Measurements from ENCODE around the gene WEE2.

WEE2 gene

DNA sequence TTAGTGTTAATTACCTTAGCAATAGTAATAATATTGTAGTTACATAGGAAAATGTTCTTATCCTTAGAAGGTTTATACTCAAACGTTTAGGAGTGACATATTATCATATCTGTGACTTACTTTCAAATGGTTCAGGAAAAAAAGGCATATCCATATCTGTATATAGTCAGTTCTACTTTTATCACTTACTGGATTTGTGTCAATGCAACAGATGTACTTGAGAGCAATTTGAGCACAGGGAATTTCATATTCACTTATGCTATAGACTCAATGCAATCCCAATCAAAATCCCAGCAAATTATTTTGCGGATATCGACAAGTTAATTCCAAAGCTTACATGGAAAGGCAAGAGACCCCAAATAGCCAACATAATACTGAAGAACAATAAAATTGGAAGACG is 16.2 kb upstream of the WEE2 start:
- no peak for DNase-seq

DNA sequence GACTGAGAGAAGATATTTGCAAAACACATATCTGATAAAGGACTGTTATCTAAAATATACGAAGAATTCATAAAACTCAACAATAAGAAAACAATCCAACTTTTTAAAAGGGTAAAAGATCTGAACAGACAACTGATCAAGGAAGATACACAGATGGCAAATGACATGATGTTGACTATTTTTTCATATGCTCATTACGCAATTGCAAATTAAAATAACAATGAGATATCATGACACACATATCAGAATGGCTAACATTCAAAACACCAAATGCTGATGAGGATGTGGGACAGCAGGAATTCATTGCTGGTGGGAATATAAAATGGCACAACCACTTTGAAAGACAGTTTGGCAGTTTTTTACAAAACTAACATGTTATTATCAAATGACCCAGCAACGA is 15.1 kb upstream of the WEE2 start:
- no peak for DNase-seq

DNA sequence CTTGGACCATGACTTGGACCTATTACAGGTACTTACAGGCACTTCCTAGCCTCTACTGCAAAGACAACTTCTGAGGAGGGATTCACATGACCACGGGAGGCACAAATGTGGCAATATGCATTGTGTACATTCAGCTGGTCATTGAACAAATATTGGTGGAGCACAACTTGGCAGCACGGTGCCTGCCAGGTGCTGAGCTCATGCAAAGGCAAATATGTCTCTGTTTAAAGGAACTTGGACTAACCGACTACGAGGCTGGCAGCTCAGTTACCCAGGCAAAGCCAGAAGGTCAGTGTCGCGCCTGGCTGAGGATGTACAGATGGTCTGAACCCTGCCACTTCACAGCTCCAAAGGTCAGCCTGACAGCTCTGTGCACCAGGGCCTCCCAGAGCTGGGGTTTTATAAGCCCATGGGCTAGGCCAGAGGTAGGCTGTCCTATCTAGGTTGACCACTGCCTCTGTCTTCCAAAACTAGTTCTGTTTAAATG is 12.3 kb upstream of the WEE2 start:
- no peak for DNase-seq

DNA sequence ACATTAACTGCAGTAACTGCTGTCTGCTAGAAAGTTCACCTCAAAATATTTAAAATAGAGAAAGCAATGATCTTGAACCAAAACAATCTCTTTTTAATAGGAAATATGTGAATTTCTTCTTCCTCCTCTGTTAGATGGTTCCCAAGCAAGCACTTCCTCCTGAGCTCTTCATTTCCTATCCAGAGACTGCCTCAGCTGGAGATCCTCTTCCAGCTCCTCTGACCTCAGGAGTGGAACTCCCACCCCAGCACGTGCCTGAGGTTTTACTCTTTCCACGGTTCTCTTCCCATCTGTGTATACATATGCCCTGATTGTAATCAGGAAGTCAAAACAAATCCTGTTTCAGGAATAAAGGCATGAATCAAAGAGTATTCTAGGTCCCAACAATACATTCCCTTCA is 11.8 kb upstream of the WEE2 start:
- DNase-seq, result no peak

DNA sequence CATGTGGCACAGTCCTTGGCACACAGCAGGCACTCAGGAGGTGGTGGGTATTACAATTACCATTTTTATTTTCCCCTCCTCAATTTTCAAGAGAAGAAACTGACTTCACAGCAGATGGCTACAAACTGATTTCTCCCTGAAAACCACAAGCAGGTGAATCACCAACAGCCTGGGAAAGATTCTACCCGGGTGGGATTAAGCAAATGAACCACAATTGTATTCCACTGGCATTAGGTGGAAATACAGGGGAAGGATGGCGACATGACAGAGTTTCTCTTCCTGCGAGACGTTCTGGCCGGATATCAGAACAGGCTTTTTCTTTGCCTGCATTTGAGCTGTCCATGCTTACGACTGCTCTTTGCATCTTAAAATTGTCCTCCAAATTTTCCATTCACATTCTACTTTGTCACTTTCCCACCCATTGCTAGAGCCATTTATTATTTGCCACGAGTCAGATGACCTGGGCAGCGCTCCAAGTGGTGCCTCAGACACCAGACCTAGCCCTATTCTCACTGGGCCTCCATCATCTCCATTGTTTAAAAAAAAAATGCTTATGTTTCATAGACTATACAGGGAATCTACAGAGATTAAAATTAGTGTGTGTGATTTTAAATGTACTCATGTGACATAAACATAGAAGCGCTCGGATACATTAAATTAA is 10.8 kb upstream of the WEE2 start:
- no peak for DNase-seq

DNA sequence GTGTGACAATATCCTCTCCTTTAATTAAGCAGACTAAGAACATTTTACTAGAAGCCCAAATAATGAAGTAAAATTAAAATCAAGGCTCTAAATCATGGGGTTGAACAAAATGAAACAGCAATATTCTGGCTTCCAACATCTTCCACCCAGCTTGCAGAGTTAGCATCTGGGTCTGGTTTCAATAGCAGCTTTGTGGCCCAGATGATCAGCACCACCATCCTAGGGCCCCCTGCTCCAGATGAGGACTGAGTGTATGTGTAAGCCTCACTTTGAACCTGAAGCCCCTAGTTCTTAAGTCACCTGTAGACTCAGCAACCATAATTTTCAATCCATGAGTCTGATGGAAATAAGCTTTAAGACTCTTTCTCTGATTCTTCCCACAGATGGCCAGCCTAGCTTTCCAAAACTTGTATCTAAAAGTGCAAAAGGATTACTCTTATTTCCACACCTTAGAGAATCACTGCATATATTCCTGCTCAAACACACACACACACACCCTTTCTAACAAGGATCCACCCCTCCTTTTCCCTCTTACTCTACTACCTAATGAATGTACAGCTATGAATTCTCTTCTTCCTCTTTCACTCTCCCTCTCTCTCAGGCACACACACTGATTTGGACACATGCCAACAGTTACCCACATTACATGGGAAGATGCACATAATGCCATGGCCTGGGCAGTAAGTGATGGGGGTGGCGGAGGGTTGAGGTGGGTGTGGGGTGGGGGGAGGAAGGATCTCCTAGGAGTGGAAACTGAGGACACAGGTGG is 9.7 kb upstream of the WEE2 start:
- no peak for DNase-seq

DNA sequence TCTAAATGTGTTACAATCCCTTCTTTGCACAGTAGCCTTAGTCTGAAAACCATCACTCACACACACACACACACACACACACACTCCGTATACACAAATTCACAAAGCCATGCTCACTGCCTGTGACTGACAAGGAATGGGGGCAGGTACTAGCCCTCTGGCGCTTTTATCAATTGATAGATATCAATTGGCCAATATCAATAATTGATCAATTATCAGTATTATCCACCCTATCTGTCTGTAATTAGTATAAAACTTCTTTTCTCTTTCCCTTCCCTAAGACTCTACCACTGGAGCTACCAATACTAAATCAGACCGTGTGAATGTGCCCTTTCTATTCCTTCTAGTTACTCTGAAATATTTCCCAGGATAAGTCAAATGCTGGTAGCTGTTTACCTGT is 8.3 kb upstream of the WEE2 start:
- DNase-seq, result no peak

DNA sequence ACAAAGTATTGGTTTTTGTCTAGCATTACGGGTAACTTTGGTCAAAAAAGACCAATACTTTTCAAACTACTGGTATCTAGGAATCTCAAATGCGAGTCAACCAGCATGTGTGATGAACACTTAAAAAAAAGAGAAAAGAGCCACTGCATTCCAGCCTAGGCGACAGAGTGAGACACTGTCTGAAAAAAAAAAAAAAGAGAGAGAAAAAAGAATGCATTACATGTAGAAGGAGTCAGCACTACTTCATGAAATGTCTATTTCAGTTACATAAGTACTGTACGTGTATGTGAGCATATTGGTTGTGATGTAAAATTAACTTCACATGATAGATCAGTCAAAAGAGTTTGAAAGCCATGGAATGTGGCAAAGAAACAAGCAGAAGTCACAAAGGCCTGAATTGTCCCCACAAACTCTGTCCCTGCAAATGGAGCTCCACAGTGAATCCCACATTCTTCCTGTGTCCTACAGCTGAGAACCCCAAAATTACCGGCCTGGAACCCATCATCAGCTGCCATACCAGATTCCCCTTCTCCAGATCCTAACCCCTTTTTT is 7.8 kb upstream of the WEE2 start:
- no peak for DNase-seq

DNA sequence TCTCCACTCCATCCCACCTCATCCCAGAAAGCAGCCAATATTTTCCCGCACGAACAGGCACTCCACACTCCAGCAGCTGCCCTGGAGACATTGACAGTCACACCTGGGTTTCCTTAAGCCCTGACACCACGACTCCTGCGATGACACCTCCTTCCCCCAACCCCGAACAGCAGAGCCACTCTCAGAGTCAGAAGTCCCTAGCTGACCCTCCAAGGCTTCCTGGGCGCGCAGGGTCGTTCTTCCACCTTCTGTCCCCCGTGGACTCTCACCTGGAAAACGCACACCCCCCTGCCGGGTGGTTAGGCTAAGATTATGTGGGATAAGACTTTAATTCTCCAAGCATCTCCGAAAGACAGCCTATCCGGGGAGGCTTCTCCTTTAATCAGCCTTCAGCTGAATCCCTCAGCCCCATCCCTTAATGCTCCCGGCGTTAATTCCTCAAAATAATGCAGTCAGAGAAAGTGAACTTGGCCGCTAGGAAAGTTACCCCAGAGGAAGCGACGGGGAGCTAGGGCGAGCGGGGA is 7.2 kb upstream of the WEE2 start:
- DNase-seq, result no peak

DNA sequence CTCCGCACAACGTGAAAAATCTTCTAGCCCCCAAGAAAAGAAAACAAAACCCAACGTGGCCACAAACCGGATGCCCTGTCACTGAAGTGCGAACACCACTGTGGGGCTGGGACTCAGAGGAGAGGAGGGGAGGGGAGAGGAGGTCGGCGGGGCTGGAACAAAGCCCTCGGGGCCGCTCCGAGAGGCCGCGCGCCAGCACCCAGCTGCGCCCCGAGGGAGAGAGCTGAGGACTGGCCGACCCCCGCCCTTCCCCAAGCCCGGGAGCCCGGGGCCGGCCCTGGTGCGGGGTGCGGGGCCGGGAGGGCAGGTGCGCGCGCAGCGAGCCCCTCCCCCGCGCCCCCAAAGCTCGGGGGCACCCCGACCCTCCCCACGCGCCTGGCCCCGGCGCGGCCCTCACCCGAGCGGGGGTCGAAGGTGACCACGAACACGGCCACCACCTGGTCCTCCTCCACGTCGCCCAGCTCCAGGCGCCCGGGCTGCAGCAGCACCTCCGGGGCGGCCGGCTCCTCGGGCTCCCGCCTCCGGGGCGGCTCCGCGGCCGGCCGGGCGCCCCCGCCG is 6.6 kb upstream of the WEE2 start:
- peak; percentile 77 for DNase-seq

DNA sequence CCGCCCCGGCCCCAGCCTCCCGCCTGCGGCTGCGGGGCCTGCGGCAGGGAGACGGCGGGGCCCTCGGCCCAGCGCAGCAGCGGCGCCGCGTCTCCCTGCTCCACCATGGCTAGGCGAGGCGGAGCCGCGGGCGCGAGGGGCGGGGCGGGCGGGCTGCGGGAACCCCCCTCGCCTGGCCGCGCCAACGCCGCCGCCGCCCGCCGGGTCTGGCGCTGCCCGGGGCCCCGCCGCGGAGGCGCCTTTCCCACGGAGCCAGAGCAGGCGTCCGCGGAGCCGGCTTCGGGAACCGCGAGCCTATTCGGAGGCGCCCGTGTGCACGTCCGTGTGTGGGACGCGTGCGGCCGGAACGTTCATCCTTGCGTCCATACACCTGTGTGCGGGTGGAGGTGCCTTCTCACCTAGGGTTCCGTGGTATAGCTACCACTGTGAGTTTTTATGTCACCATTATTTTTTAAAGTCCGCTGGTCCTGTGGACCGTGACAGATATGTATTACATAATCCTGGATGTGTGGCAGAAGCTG is 6.0 kb upstream of the WEE2 start, which contains the start of gene DENND11:
TSS of gene DENND11 (minus strand) at position 120 of the 521 bp plus-strand sequence. CDS start at position 107, 13 bp downstream.
- DNase-seq, result peak; percentile 72

DNA sequence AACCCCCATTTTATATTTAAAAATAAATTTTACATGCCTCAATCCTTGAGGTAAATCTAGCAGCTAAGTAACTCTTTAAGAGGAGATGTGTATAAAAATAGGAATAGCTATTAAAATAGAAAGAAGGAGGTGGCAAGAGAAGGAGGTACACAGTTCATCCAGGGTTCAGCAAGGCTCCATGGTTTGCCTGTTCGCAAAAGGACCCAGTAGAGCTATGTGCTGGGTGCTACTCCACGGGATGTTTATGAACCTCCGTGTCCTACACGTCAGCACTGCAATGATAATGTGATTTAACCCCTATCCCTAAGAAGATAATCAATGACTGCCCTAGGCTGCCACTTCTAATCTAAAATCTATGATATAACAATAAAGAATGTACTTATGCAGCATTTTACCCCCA is 5.3 kb upstream of the WEE2 start:
- DNase-seq, result no peak

DNA sequence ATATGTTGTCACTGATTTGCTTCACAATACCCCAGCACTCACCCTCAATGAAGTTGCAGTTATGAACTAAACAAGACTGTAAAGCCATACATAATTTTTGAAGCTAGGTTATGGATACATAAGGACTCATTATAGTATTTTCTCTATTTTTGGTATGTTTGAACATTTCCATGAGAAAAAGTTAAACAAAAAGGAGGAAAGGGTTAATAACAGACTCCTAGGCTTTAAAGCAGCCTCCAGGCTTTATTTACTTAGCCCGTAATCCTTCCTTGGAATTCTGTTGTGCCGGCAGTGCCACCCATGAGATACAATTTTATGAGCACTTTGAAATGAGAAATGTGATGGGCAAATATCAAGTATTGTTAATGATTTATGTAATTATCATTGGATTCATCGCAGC is 4.0 kb upstream of the WEE2 start:
- no peak for DNase-seq

DNA sequence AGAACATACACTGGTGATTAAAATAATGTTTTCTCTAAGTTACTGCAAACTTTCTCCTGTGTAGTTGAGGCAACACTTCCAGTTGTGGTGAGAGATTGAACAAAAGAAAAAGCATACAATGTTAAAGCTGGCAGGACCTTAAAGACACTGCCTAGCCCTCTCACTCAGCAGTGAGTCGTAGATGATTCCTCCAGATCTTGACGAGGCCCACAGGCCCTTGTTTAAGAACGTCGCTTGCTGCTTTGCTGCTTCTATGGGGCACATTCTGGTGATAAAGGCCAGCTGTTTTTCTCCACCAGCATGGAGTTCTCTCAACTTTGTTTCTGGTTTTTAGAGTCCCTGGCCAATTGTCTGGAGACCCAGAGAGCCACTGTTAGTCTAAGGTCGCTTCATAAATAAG is 3.4 kb upstream of the WEE2 start:
- no peak for DNase-seq

DNA sequence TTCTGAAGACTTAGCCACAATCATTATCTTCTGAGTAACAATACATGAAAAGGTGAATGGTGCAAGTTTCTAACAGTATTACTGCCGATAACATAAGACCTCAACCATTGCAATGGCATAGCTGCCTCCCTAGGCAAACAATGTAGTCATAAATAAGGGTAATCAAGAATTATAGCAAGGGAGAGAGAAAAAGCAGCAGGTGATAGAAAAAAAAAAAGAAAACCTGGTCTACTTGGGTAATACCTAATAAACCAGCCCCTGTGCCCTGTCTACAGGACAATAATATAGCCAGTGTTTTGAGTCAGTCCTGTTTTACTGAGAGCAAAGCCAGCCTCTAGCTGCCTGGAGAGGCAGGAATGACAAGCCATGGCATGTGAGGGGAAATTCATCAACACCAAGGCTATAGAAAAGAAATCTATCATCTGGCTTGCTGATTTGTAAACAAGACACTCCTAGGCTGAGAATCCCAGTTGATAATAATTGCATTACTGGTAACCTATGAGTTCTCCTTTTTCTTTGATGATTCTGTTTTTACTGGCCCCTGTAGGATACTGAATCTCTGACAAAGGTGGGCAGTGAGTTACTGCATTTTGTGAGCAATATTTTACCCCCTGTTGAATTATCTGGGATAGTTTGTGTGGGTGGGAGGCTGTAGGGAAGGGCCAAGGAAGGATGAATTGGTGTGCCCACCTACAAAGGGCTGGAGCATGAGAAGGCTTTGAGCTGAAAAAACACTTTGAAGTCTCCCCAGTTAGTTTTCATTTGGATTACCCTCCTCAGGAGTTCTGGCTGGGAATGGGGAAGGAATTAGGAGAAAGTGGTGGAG is 1.7 kb upstream of the WEE2 start:
- DNase-seq, result no peak

DNA sequence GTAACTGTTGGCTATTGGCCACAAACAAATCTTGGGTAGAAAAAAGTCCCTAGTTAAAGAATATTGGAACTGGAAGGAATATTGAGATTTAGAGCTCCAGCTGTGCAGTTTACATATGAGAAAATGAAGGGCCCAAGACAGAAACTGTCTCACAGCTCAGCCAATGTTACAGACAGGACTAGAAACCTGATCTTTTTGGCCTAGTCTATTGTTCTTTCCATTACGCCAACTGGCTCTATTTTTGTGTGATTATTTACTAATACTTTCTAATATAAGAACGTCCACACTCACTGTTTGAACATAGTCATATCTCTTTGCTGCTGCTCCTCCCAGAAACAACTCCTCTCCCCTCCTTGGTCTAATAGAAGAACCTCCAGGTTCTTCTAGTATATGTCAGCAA is 1.2 kb downstream of the WEE2 start:
- DNase-seq, result no peak

DNA sequence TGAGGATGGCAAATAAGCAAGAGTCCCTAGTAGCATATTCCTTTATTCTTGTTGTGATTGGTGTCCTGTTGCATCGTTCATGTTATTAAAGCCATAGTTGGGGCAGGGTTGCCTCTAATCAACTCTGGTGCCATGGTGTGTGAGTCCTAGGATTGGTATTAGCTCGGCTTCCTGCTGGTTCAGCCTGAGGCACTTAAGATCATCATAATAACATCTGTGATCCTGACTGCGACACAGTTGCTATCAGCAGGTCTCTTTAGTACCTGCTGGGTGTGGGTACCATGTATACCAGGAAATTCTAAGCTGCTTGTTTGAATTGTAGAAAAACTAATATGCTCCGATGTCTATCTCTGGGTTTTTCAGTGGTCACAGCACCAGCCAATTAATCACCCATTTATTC is 1.6 kb downstream of the WEE2 start:
- DNase-seq, result no peak

DNA sequence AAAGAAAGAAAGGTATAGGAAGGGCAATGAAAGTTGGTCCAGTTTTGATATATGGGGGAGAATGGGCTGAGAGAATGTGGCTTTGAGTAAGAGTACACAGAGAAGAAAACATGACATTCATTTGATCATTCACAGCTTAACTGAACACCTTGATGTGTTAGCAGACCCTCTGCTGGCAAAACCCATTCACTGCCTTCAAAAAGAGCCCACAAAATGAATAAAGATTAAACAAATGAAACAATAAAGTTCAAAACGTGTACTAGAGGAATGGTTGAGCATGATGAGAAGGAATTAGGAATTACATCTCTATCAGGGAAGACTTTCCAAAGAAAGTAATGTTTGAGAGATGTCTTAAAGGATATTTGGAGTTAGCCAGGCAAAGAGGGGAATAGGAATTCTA is 2.1 kb downstream of the WEE2 start:
- no peak for DNase-seq

DNA sequence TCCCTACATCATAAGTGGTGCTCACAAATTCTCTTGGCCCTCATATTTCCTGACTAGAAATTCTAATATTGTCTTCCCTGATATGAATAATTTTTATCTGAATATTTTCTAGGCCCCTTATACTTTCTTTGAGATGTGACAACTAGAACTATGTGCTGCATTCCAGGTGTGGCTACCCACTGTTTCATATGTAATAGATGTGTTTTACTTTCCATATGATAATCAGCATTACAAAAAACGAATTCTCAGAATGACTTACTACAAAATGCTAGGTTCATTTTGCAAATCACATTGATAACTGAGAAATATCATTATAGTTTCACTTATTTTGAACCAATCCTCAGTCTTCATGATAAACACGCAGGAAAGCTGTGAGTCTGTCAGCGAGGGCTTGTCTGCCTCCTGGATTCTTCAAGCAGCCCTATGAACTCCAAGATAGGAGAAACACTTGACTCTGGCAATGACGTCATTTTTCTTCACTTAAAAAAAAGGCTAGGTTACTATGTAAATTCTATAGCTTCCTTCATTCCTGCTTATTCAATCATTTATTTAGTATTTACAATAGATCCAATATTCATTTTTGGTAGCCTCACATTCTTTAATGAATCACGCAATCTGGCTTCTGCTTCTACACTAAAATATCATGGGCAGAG is 4.6 kb downstream of the WEE2 start:
- DNase-seq, result no peak

DNA sequence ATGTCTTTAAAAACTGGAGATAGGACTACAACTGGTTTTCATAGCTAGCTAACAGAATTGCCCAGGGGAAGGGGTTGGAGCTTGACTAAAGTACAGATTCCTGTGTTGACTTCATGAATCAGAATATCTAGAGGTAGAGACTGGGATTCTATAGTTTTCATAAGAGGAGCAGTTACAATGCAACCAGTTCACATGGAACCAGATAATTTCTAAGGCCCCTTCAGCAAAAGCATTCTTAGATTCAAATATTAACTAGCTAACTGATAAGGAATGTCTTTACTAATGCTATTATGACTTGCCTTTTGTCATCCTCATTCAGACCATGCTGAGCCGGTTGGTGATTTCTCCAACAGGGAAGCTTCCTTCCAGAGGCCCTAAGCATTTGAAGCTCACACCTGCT is 5.7 kb downstream of the WEE2 start:
- DNase-seq, result no peak

DNA sequence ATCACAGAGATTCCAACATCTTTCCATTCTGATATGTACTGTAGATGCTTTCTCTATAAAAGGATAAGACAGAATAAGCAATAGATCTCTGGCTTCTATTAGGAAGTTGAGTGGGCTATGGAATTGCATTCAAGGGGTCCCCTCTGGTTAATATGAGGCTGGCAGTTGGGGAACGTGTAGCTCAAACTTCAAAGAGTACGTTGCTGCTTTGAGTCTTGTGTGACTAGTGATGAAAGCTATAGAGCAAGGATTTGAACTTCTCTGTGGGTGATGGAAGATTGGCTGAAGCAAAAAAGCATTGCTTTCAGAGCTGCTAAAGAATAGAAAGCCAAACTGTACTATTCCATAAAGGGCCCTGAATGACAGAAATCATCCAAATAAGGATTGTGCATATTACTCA is 6.4 kb downstream of the WEE2 start:
- no peak for DNase-seq

DNA sequence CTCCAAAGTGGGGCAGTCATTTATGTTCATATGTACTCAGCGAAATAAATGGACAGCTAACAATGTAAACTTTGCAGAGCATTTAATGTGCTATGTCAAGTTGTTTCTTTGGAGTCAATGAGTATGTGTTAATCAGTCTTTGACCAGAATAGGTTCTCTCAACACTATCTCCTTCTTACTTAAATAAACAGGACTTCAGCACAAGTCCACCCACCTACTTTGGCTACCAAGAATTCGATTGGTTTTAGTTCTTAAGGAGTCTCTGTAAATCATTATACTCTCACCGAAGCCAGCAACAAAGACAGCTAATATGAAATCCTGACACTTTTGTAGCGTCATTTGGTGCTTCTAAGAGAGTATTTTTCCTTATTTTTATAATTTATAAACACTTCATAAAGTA is 6.9 kb downstream of the WEE2 start:
- DNase-seq, result no peak
